Stimulated activated CD8-positive, alpha-beta memory T cell treated with anti-CD3 and anti-CD28 coated beads, Interleukin-15, amount 100 ng/mL, for 4 hours (primary cell): ENCODE results near the gene MRI1.

Experiments
- DNase-seq, 2 donors: peaks; one replicate each; pipeline ENCODE4 v3.0.0-alpha.2; 2020; ENCODE audit warnings: low read depth in 2 of 2

The MRI1 gene

DNA sequence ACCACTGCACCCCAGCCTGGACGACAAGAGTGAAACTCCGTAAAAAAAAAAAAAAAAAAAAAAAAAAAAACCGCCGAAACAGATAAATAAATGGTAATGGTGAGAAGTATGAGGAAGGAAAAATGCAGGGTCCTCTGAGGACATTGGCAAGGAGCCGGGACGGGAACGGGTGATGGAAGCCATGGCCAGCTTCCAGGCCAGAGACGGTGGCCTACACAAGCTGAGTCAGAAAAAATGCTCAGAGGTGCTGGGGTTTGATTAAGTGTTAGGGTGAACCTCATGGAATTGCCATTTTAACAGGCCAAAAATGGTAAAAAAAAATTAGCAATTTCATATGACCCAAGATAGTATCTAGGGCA, 30.1 kb downstream of the MRI1 start:
- DNase-seq, result no peak

- DNase-seq, result peak; percentile 89 to 90
Measured at GRCh38 chr19:13794757-13795589, 30.7 kb downstream of the MRI1 start, which contains the start of gene ZSWIM4. TSS of gene ZSWIM4 (plus strand) at chr19:13795443. CDS start at chr19:13795649, 206 bp downstream.

DNA sequence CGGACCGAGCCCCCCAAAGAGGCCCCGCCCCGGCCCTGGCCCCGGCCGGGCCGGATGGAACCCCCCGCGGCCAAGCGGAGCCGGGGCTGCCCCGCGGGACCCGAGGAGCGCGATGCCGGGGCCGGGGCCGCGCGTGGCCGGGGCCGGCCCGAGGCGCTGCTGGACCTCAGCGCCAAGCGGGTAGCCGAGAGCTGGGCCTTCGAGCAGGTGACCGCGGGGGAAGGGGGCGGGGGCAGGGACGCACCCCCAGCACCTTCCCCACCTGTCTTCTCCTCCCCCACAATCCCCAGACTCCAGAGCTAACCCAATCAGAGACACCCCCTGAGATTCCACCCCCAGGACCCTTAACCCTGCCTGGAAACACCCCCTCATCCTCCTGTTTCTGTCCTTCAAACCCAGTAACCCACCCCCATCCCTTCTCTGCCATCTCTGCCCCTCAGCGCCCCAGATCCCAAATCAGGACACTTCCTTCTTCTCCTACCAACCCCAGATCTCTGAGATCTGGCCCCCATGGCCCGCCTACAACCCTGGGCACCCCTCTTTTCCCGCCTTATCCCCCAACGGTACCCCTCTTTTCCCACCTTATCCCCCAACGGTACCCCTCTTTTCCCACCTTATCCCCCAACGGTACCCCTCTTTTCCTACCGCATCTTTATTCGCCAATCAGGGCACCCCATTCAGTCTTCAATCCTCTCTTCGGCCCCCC, 31.4 kb downstream of the MRI1 start:
- no peak for DNase-seq

DNA sequence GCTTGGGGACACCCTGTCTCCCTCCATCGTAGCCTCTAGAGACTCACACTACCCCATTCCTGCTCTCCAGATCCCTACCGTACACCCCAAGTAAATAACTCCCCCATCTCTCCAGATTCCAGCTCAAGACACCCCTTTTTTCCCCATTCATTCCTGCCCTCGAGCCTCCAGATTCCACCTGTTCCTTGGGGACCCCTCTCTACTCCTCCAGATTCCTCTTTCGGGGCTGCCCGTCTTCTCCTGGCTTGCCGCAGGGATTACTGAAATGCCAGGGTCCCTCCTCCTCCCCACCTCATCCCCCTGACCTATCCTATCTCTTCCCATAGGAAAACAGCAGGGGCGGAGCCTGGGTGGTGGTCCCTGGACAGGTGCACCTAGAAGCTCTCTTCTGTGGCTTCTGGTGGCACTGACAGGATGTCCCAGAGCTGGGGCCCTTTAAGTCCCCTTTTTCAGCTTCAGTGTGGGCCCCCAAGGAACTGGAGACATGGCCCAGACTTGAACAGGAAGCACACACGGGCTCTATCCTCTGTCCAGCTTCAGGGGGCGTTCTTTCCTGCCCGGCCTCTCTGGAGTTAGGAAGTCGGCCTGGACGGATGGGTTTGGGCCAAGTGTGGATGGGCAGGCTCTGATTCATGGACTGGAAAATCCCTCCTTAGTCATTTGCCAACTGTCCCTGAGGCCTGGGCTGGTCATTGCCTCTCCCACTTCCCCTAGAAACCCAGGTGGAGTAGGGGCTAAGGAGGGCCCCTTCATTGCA, 32.2 kb downstream of the MRI1 start:
- DNase-seq, result no peak

DNA sequence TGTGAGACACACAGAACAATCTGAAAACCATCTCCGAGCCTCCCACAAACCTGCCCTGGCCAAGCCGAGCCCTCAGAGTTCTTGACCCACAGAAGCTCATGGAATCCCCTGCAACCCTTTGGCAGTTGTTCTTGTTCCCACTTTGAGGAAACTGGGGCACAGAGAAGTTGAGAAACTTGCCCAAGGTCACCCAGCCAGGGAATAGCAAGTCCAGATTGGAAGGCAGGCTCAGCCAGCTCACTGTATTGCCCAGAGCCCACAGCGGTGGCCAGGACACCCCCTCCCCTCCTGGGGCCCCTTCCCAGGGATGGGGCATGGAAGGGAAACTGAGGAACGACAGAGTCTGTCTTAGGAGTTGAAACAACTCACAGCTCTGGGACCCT, 32.7 kb downstream of the MRI1 start:
- DNase-seq, result no peak

DNA sequence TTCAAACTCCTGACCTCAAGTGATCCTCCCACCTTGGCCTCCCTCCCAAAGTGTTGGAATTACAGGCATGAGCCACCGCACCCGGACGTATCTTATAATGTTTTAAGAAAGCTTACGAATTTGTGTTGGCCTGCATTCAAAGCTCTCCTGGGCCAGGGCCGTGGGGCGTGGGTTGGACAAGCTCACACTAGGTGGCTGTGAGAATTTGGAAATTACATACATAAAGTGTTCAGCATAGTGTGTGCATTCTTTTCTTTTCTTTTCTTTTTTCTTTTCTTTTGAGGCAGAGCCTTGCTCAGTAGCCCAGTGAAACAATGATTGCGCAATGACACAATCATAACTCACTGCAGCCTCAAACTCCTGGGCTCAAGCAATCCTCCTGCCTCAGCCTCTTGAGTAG, 33.5 kb downstream of the MRI1 start:
- DNase-seq, result no peak

GRCh38 chr19:13799669-13800068, 35.3 kb downstream of the MRI1 start:
- no peak for DNase-seq

- DNase-seq, result no peak
Measured at GRCh38 chr19:13803038-13803437, 38.7 kb downstream of the MRI1 start.

DNA sequence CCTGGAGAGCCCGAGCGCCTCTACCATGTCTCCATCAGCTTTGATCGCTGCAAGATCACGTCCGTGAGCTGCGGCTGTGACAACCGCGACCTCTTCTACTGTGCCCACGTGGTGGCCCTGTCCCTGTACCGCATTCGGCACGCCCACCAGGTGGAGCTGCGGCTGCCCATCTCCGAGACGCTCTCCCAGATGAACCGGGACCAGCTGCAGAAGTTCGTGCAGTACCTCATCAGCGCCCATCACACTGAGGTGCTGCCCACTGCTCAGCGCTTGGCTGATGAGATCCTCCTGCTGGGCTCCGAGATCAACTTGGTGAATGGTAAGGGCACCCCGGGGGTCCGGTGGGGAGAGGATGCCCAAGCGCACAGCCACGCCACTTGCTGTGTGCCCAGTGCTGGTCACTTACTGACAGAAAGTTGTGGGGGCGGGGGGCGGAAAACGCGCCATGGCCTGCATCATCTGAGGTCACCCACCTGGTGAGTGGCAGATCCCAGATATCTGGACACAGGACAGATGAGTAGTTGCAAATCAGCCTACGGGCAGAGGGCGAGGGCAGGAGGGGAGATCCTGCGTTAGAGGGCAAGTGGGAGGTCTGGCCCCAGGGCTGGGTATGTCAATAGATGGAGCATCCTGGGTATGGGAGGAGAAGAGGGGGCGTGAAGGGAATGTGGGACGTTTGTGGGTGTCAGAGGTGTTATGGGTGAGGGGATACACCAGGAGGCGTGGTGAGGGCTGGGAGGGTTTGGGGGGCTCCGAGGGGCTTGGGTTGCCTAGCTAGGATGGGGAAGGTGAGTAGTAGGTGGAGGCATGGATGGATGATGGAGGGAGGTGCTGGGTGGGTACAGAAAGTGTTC, 40.7 kb downstream of the MRI1 start:
- DNase-seq, result no peak

- DNase-seq, result no peak
Measured at GRCh38 chr19:13806728-13807127, 42.4 kb downstream of the MRI1 start.

GRCh38 chr19:13807421-13808021, 43.2 kb downstream of the MRI1 start:
- DNase-seq, result no peak

DNA sequence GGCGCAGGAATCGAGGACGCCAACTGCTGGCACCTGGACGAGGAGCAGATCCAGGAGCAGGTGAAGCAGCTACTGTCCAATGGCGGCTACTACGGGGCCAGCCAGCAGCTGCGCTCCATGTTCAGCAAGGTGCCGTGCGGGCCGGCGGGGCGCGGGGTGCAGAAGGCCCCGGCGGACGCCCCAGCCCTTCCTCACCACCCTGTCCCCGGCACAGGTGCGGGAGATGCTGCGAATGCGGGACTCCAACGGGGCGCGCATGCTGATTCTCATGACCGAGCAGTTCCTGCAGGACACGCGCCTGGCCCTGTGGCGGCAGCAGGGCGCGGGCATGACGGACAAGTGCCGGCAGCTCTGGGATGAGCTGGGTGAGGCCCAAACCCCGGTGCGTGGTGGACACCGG, 44.5 kb downstream of the MRI1 start:
- no peak for DNase-seq

GRCh38 chr19:13812544-13812943, 48.2 kb downstream of the MRI1 start:
- no peak for DNase-seq

- DNase-seq, result no peak
Measured at GRCh38 chr19:13813147-13813546, 48.8 kb downstream of the MRI1 start.

GRCh38 chr19:13814550-13814949, 50.2 kb downstream of the MRI1 start:
- DNase-seq, result no peak

DNA sequence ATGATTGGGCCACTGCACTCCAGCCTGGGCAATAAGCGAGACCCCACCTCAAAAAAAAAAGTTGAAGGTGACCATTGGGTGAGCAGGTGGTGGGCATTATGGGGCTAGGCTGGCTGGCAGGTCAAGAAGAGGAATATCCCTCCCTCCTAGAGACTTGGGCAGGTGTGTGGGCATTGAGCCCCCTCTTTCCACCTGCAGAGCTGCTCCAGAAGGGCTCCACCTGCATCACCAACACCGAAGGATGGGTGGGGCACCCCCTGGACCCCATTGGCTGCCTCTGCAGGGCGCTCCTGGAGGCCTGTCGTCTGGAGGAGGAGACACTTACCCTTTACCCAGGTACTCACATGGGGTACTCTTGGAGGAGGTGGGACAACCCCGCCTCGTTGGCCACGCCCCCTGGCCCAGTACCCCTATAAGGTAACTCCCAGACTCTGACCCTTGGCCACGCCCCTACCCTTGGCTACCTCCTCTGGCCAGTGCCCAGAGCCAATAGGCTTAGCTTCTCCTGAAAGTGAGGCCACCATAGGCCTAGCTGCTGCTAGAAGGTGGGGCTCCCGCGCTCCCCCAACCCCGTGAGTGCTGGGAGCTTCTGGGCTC, 52.8 kb downstream of the MRI1 start:
- DNase-seq, result no peak

GRCh38 chr19:13817615-13818371, 53.5 kb downstream of the MRI1 start:
- DNase-seq, result no peak

DNA sequence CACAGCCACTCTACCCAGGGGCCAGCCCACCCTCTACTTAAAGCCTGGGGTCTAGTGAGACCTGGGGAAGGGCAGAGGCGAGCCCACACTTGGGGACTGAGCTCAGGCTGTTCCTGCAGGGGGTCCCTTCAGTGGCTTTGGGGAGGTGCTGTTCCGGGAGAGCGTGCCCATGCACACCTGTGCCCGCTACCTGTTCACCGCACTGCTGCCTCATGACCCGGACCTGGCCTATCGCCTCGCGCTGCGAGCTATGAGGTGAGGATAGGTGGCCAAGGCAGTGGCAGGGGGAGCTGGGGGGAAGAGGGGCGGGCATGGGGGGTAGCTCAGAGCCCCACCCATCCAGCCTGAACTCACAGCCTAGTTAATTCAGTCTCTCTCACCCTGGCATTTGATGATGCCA, 54.9 kb downstream of the MRI1 start:
- DNase-seq, result no peak

DNA sequence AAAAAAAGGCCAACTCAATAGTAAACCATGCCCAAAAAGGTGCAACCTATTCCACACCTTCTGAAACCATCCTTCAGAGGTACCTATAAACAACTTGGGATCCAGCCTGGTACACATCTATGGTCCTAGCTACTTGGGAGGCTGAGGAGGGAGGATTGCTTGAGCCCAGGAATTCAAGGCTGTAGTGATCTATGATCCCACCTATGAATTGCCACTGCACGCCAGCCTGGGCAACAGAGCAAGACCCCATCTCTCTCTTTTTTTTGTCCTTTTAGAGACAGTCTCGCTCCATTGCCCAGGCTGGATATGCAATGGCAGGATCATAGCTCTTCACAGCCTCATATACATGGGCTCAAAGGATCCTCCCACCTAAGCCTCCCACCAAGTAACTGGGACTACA, 57.0 kb downstream of the MRI1 start:
- no peak for DNase-seq

GRCh38 chr19:13823256-13823655, 58.9 kb downstream of the MRI1 start:
- no peak for DNase-seq
